ENCODE results near the gene WDR46. TPM values are rescaled to one million over a fixed set of nuclear protein-coding genes. Genes with fewer than 3 reads are reported as not detected.
"Not testable (repeated sequence)": the region's sequence is repeated elsewhere in the genome, so short reads cannot be mapped to it uniquely, and the experiment has no call there.

WDR46 gene
- total RNA-seq, 1 donor from 2014 or later = 67.9 TPM

DNA sequence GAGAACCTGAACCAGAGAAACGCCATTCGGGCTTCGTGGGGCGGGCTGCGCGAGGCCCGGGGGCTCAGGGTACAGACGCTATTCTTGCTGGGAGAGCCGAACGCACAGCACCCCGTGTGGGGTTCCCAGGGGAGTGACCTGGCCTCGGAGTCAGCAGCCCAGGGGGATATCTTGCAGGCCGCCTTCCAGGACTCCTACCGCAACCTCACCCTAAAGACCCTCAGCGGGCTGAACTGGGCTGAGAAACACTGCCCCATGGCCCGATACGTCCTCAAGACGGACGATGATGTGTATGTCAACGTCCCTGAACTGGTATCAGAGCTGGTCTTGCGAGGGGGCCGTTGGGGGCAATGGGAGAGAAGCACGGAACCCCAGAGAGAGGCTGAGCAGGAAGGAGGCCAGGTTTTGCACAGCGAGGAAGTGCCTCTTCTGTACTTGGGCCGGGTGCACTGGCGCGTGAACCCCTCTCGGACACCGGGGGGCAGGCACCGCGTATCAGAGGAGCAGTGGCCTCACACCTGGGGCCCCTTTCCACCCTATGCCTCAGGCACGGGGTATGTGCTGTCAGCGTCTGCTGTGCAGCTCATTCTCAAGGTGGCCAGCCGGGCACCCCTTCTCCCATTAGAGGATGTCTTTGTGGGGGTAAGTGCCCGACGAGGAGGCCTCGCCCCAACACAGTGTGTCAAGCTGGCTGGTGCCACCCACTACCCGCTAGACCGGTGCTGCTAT, 11.2 kb downstream of the WDR46 start:
- H3K4me3 ChIP-seq (ENCODE audit: low read depth, low read length) = peak overlapping the region; percentile 42
- TF ChIP-seq CTCF (conservative IDR thresholded peaks at IDR 0.05; ENCODE audit: low read depth, low read length) = no peak
- DNase-seq (ENCODE audit: low read depth) = no peak

DNA sequence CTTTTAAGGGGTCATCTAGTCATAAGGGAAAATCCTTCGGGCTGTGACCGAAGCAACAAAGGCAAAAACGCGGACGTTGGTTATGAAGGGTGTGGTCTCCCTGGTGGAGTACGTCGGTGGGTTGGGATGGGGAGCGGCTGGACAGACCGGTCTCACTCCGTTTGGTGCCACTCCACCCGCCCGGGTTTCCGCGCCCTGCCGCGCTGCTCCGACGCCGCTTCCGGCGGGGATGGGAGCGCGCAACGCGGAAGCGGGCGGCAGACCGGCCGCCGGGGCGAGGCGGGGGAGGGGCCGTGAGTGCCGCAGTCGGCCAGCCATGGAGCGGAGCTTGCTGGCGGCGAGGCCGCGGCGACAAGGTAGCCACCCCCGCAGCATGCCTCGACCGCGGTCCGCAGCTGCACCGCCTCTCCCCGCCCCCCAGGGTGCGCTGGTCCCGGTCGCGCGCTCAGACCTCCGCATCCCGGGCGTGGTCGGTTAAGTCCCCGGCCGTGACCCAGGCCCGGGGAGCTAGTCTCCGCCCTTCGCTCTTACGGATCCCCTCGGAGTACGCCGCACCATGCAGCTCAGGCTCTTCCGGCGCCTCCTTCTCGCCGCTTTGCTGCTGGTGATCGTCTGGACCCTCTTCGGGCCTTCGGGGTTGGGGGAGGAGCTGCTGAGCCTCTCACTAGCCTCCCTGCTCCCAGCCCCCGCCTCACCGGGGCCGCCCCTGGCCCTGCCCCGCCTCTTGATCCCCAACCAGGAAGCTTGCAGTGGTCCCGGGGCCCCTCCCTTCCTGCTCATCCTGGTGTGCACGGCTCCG, 12.0 kb downstream of the WDR46 start, which contains the start of gene B3GALT4:
B3GALT4 (plus strand) TSS at position 260 of the 799 bp plus-strand sequence; CDS start at position 557, 297 bp downstream.
- peak within 1 kb of the TSS; percentile 42 for H3K4me3 ChIP-seq (ENCODE audit: low read depth, low read length)
- peak; percentile 26 for TF ChIP-seq CTCF (conservative IDR thresholded peaks at IDR 0.05; ENCODE audit: low read depth, low read length)
- no peak for DNase-seq (ENCODE audit: low read depth)

DNA sequence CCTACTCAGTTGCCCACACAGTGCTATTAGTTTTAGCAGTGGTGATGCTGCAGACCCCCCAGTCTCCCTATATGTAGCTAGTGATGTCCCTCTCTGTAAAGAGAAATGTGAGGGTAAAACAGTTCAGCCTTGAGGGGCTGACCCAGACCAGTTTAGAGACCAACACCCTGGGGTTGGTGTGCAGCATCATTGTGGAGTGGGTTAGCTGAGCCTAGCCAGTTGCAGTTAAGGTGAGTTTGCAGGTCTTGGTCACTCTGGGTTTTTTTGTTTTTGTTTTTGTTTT, 12.5 kb downstream of the WDR46 start:
- TF ChIP-seq CTCF (conservative IDR thresholded peaks at IDR 0.05; ENCODE audit: low read depth, low read length) = no peak
- peak overlapping the region; percentile 42 for H3K4me3 ChIP-seq (ENCODE audit: low read depth, low read length)
- DNase-seq (ENCODE audit: low read depth) = no peak

GRCh38 chr6:33275795-33276580, 13.1 kb downstream of the WDR46 start:
- peak overlapping the region; percentile 42 for H3K4me3 ChIP-seq (ENCODE audit: low read depth, low read length)
- DNase-seq (ENCODE audit: low read depth) = not testable (repeated sequence)

DNA sequence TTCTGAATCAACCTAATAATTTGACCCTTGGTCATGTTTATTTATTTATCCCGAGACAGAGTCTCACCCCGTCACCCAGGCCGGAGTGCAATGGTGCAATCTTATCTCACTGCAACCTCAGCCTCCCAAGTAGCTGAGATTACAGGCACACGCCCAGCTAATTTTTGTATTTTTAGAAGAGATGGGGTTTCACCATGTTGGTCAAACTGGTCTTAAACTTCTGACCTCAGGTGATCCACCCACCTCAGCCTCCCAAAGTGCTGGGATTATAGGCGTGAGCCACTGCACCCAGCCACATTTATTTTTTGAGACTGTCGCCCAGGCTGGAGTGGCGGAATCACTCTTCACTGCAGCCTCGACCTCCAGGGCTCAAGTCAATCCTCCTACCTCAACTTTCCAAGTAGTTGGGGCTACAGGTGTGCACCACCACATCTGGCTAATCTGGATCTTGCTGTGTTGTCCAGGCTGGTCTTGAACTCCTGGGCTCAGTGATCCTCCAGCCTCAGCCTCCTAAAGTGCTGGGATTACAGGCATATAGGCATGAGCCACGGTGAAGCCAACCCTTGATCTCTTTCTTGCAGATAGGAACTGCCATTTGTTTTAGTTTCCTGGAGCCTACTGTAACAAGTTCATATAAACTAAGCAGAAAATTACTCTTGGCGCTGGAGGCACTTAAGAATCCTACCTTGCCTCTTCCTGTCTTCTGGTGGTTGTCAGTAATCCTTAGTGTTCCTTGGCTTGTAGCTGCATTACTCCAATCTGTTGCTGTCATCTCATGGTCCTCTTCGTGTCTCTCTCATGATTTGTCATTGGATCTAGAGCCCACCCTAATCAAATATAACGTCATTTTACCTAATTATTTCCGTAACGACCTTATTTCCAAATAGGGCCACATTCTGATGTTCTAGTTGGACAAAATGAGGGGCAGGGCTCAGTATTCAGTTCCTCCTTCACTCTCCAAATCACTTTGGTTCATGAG, 14.8 kb downstream of the WDR46 start:
- TF ChIP-seq CTCF (conservative IDR thresholded peaks at IDR 0.05; ENCODE audit: low read depth, low read length) = no peak
- DNase-seq (ENCODE audit: low read depth) = no peak
- peak overlapping the region; percentile 95 for H3K4me3 ChIP-seq (ENCODE audit: low read depth, low read length)

- peak overlapping the region; percentile 95 for H3K4me3 ChIP-seq (ENCODE audit: low read depth, low read length)
- DNase-seq (ENCODE audit: low read depth) = no peak
- TF ChIP-seq CTCF (conservative IDR thresholded peaks at IDR 0.05; ENCODE audit: low read depth, low read length) = no peak
Observed at GRCh38 chr6:33273129-33273923, 15.7 kb downstream of the WDR46 start.
